Measurements from ENCODE around the gene CAMTA1. TPM values are rescaled to one million over a fixed set of nuclear protein-coding genes. Genes with fewer than 3 reads are reported as not detected.

The CAMTA1 gene
- total RNA-seq, 1 experiment from 2014 or later, result 60.0 TPM

DNA sequence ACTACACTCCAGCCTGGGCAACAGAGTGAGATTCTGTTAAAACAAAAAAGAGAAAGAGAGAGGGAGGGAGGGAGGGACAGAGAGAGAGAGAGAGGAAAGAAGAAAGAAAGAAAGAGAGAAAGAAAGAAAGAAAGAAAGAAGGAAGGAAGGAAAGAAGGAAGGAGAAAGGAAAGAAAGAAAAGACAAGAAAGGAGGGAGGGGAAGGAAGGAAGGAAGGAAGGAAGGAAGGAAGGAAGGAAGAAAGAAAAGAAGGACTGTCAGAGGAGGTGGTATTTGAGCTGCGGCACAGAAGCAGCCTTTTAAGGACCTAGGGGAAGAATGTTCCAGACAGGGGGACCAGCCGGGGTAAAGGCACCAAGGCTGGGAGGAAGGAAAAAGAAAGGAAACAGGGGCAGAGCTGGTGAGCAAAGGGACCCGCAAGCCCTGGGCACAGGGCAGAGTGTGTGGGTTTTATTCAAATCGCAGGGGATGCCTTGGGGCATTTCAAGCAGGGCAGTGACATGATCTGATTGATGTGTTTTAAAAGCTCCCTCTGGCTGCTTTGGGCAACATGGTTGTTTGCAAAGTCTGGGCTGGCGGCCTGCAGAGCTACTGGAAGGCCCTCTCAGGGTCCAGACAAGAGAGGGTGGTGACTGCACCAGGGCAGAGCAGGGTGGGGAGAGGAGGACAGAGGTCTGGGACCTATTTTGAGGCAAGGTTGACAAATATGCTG is 808.9 kb downstream of the CAMTA1 start:
- Mint-ChIP-seq H3K27me3 (ENCODE audit: insufficient read depth, unreplicated experiment) (peaks cover 24% of the 10 kb centered on the region), H3K36me3 (ENCODE audit: insufficient read depth, unreplicated experiment) (no peaks in the 10 kb centered on the region), H3K4me3 (ENCODE audit: unreplicated experiment) (no peak overlapping the region), H3K9me3 (ENCODE audit: unreplicated experiment) (no peaks in the 10 kb centered on the region), H3K27ac (ENCODE audit: unreplicated experiment) (no peak overlapping the region), H3K4me1 (ENCODE audit: low read depth, unreplicated experiment) (no peaks in the 10 kb centered on the region)
- Histone ChIP-seq H3K4me3 (ENCODE audit: low read depth, low read length) (no peak overlapping the region), H3K9me3 (no peaks in the 10 kb centered on the region), H3K27me3 (replicated peaks; ENCODE audit: control insufficient read depth, insufficient read depth, low read length) (0 out of 2 replicates have a peak, but pooled peaks cover 1% of the 10 kb centered on the region), H3K4me1 (no peaks in the 10 kb centered on the region), H3K36me3 (ENCODE audit: control insufficient read depth, insufficient read depth, low read length) (no peaks in the 10 kb centered on the region)
- intact Hi-C loops (cut with micrococcal nuclease; ENCODE audit: unreplicated experiment), result no loop called here
- TF ChIP-seq, protein P1, sequence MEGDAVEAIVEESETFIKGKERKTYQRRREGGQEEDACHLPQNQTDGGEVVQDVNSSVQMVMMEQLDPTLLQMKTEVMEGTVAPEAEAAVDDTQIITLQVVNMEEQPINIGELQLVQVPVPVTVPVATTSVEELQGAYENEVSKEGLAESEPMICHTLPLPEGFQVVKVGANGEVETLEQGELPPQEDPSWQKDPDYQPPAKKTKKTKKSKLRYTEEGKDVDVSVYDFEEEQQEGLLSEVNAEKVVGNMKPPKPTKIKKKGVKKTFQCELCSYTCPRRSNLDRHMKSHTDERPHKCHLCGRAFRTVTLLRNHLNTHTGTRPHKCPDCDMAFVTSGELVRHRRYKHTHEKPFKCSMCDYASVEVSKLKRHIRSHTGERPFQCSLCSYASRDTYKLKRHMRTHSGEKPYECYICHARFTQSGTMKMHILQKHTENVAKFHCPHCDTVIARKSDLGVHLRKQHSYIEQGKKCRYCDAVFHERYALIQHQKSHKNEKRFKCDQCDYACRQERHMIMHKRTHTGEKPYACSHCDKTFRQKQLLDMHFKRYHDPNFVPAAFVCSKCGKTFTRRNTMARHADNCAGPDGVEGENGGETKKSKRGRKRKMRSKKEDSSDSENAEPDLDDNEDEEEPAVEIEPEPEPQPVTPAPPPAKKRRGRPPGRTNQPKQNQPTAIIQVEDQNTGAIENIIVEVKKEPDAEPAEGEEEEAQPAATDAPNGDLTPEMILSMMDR (IDR thresholded peaks at IDR 0.05; ENCODE audit: insufficient read depth in 1 of 2, low read depth in 1 of 2, low read length in 1 of 2, severe bottlenecking in 1 of 2, unreplicated experiment in 1 of 2), result no peak
- peak in 1 of 2 experiments; percentile 18 for DNase-seq
- CTCF ChIA-PET, result no interaction called here
- POLR2A ChIA-PET, result no interaction called here
- no TSS peak for BruUV-seq (replicated peaks)

GRCh38 chr1:7594714-7595295 is 809.6 kb downstream of the CAMTA1 start:
- CTCF ChIA-PET, result no interaction called here
- Histone ChIP-seq H3K36me3 (ENCODE audit: control insufficient read depth, insufficient read depth, low read length) (no peaks in the 10 kb centered on the region), H3K9me3 (no peaks in the 10 kb centered on the region), H3K27me3 (replicated peaks; ENCODE audit: control insufficient read depth, insufficient read depth, low read length) (0 out of 2 replicates have a peak, but pooled peaks cover 1% of the 10 kb centered on the region), H3K4me3 (ENCODE audit: low read depth, low read length) (no peak overlapping the region), H3K4me1 (no peaks in the 10 kb centered on the region)
- DNase-seq, result peak in 1 of 2 experiments; percentile 9
- Mint-ChIP-seq H3K27ac (ENCODE audit: unreplicated experiment) (no peak overlapping the region), H3K9me3 (ENCODE audit: unreplicated experiment) (no peaks in the 10 kb centered on the region), H3K4me3 (ENCODE audit: unreplicated experiment) (no peak overlapping the region), H3K4me1 (ENCODE audit: low read depth, unreplicated experiment) (no peaks in the 10 kb centered on the region), H3K36me3 (ENCODE audit: insufficient read depth, unreplicated experiment) (no peaks in the 10 kb centered on the region), H3K27me3 (ENCODE audit: insufficient read depth, unreplicated experiment) (peaks cover 24% of the 10 kb centered on the region)
- BruUV-seq (replicated peaks), result no TSS peak
- TF ChIP-seq, protein P1 (IDR thresholded peaks at IDR 0.05; ENCODE audit: insufficient read depth in 1 of 2, low read depth in 1 of 2, low read length in 1 of 2, severe bottlenecking in 1 of 2, unreplicated experiment in 1 of 2), result no peak
- POLR2A ChIA-PET, result no interaction called here
- intact Hi-C loops (cut with micrococcal nuclease; ENCODE audit: unreplicated experiment), result no loop called here

DNA sequence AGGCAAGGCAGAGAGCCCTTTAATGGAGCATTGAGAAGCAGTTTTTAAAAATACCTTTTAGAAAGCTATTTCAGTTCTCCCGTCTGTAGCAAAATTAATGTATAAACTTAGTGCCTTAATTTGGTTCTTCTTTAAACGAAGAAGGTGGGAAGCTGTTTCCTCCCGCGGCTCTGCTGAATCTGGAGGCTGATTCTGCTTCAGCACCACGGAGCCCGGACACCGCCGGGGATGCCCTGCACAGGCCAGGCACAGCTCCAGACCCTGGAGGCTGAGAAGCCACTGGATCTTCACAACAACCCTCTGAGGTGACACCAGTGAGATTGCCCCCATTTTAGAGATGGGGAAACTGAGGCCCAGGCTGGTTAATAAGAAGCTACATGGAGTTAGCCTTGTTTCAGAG is 810.1 kb downstream of the CAMTA1 start:
- Mint-ChIP-seq H3K36me3 (ENCODE audit: insufficient read depth, unreplicated experiment) (no peaks in the 10 kb centered on the region), H3K9me3 (ENCODE audit: unreplicated experiment) (no peaks in the 10 kb centered on the region), H3K27ac (ENCODE audit: unreplicated experiment) (no peak overlapping the region), H3K27me3 (ENCODE audit: insufficient read depth, unreplicated experiment) (peaks cover 24% of the 10 kb centered on the region), H3K4me1 (ENCODE audit: low read depth, unreplicated experiment) (no peaks in the 10 kb centered on the region), H3K4me3 (ENCODE audit: unreplicated experiment) (no peak overlapping the region)
- no TSS peak for BruUV-seq (replicated peaks)
- CTCF ChIA-PET, result no interaction called here
- POLR2A ChIA-PET, result no interaction called here
- Histone ChIP-seq H3K27me3 (replicated peaks; ENCODE audit: control insufficient read depth, insufficient read depth, low read length) (0 out of 2 replicates have a peak, but pooled peaks cover 1% of the 10 kb centered on the region), H3K9me3 (no peaks in the 10 kb centered on the region), H3K4me3 (ENCODE audit: low read depth, low read length) (no peak overlapping the region), H3K4me1 (no peaks in the 10 kb centered on the region), H3K36me3 (ENCODE audit: control insufficient read depth, insufficient read depth, low read length) (no peaks in the 10 kb centered on the region)
- TF ChIP-seq, protein P1 (IDR thresholded peaks at IDR 0.05; ENCODE audit: insufficient read depth in 1 of 2, low read depth in 1 of 2, low read length in 1 of 2, severe bottlenecking in 1 of 2, unreplicated experiment in 1 of 2), result no peak
- intact Hi-C loops (cut with micrococcal nuclease; ENCODE audit: unreplicated experiment), result no loop called here
- DNase-seq, result no peak
